GM06990 (cell line): Measurements from ENCODE around the gene CFAP99.
"Not testable (repeated sequence)": the region's sequence is repeated elsewhere in the genome, so short reads cannot be mapped to it uniquely, and the experiment has no call there.

Source experiments
- DNase-seq: peaks from one replicate; pipeline ENCODE4 v3.0.0-alpha.2; 2011; ENCODE audit not compliant: insufficient read length; ENCODE audit errors: extremely low read depth
- H3K27me3 ChIP-seq: replicated peaks from 2 replicates; pipeline ENCODE4 v1.6.0; 2011; ENCODE audit warnings: low read length; ENCODE audit not compliant: control insufficient read depth, insufficient read depth
- H3K36me3 ChIP-seq: 2 replicates; pipeline ENCODE4 v1.5.1; 2011; ENCODE audit warnings: low read length; ENCODE audit not compliant: control insufficient read depth, insufficient read depth
- H3K4me3 ChIP-seq: replicated peaks from 2 replicates; pipeline ENCODE4 v1.5.1; 2011; ENCODE audit warnings: low read depth, mild to moderate bottlenecking, control low read depth, low read length
- TF ChIP-seq, protein P1 (sequence below): IDR thresholded peaks from 2 replicates; pipeline ENCODE4 v1.5.1; 2011; ENCODE audit warnings: low read length, control low read depth, mild to moderate bottlenecking, inconsistent platforms; ENCODE audit not compliant: insufficient read depth, poor library complexity, severe bottlenecking

CFAP99 gene

DNA sequence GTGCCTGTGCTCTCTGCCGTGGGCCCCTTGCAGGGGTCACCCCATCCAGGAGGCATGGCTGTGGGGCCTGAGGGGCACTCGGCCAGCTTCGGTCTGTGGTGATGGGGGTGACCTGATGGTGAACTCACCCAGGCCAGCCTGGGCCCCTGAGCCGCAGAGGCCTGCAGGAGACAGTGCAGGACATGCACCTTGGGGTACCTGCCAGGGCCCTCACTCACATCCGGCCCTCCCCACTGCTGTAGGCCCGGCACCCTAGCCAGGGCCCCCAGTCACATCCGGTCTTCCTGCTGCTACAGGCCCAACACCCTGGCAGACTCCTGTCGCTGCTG lies 7.3 kb downstream of the CFAP99 start:
- Histone ChIP-seq H3K4me3 (no peak overlapping the region), H3K27me3 (no peaks in the 10 kb centered on the region), H3K36me3 (no peaks in the 10 kb centered on the region)
- no peak for DNase-seq
- TF ChIP-seq, protein P1, sequence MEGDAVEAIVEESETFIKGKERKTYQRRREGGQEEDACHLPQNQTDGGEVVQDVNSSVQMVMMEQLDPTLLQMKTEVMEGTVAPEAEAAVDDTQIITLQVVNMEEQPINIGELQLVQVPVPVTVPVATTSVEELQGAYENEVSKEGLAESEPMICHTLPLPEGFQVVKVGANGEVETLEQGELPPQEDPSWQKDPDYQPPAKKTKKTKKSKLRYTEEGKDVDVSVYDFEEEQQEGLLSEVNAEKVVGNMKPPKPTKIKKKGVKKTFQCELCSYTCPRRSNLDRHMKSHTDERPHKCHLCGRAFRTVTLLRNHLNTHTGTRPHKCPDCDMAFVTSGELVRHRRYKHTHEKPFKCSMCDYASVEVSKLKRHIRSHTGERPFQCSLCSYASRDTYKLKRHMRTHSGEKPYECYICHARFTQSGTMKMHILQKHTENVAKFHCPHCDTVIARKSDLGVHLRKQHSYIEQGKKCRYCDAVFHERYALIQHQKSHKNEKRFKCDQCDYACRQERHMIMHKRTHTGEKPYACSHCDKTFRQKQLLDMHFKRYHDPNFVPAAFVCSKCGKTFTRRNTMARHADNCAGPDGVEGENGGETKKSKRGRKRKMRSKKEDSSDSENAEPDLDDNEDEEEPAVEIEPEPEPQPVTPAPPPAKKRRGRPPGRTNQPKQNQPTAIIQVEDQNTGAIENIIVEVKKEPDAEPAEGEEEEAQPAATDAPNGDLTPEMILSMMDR = no peak

DNA sequence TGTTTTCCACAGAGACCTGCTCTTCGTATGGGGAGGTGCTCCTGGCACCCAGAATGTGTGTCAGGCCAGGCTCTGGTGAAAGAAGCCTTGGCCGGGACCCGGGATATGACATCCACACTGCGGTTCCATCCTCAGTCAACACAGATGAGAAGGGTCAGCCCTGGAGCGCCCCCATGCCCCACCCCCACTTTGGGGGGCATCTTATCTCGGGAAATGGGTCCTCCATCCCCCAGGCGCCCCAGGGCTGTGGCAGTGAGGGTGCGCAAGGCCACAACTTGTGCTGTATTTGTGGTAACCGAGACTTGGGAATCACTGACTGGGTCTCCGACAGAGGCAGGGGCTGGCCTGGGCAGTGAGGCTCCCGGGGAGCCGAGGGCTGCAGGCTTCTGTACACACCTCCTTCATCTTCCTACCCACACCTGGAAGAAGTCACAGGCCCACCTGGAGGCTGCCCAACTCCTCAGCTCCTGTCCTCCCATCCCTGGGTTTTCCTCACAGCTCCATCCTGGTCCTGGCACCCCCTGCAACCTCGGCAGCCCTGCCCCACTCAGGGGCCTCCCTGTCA lies 8.0 kb downstream of the CFAP99 start:
- no peaks in the 10 kb centered on the region for H3K36me3 ChIP-seq
- H3K4me3 ChIP-seq = no peak overlapping the region
- DNase-seq = no peak
- H3K27me3 ChIP-seq = no peaks in the 10 kb centered on the region
- TF ChIP-seq, protein P1 = no peak

DNA sequence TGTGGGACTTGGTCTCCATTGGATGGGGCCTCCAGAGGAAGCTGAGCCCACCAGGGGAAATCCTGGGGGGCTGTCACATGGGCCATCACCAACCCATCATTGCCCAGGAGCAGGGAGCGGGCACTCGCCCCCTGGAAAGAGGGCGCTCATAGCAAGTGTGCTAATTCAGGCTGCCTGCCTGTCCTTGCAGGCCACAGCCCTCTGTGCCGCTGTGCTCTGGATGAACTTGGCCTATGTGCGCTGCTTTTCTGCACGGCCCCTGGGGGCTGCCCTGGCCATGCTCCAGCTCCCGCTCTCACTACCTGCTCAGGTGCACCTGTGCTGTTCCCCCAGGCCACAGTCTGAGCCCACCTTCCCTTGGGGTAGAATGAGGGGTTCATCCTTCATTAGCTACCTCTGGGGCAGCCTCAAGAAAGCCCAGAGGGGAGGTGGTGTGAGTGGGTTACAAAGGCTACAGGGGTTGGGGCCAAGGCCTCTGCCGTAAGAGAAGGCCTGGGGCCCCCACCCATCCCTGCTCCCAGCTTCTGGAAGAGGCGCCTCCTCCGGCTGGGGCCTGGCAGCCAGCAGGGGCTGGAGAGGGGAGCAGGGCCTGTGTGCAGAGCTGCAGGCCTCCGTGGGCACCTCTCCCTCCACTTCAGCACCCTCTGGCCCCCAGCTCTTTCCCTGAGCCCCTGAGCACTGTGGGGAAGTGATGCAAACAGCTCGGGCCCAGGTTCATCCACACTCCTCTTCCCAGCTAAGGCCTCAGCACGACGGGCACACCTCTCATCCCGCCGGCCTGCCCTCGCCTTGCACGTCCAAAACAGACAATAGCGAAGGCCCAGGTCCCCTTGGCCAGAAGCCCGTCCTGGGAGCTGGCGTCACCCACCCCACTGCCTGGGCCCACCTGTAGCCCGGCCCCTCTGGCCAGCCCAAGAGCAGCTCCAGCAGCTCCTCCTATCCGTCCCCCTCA lies 8.9 kb downstream of the CFAP99 start:
- DNase-seq = no peak
- TF ChIP-seq, protein P1 = no peak
- Histone ChIP-seq H3K27me3 (no peaks in the 10 kb centered on the region), H3K36me3 (no peaks in the 10 kb centered on the region), H3K4me3 (no peak overlapping the region)

DNA sequence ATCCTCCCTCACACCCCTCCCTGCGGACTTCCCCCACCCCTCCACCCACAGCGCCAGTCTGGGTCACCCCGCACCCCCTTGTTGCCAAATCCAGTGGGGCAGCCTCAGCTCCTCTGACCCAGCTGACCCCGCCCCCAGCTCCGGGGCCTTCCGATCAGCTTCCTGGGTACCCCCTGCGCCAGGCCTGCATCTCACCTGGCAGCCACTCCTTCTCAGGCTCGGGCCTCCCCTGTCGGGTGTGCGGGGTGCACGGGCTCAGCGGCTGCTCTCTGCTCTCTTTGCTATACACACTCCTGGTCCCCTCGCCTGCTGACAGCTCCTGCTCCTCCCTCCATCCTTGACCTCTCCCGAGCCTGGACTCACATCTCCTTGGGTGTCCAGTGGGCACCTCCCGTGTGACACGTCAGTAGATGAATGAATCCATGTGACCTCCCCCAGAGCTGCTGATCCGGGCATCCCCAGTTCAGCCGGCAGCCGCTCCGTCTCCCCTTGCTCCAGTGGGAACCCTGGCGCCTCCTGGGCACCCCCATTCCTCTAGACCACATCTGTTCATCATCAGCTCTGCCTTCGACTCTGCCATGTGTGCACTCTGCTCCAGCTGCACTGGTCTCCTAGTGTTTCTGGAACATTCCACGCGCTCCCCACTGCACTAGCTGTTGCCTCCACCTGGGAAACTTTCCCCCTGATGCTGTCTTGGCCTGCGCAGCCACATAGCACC lies 9.9 kb downstream of the CFAP99 start:
- TF ChIP-seq, protein P1 = no peak
- no peak for DNase-seq
- H3K36me3 ChIP-seq = no peaks in the 10 kb centered on the region
- H3K27me3 ChIP-seq = no peaks in the 10 kb centered on the region
- no peak overlapping the region for H3K4me3 ChIP-seq

DNA sequence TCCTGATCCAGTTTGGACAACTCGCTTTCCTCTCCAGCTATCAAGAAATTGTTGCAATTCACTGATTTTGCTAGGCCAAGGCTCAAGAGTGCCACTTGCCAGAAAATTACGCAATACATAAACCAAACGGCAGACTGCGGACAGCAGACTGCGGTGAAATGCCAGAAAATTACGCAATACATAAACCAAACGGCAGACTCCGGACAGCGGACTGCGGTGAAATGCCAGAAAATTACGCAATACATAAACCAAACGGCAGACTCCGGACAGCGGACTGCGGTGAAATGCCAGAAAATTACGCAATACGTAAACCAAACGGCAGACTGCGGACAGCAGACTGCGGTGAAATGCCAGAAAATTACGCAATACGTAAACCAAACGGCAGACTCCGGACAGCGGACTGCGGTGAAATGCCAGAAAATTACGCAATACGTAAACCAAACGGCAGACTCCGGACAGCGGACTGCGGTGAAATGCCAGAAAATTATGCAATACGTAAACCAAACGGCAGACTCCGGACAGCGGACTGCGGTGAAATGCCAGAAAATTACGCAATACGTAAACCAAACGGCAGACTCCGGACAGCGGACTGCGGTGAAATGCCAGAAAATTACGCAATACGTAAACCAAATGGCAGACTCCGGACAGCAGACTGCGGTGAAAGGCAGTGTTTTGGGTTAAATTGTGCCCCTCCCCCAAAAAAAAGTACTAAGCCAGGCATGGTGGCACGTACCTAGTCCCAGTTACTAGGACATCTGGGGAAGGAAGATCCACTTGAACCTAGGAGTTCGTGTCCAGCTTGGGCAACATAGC lies 11.4 kb downstream of the CFAP99 start:
- H3K36me3 ChIP-seq, H3K4me3 ChIP-seq, DNase-seq, H3K27me3 ChIP-seq: not testable (repeated sequence)
